SU-DHL-6 (cell line): ENCODE measurements around the gene MRTFB.
"Not testable (repeated sequence)": the region's sequence is repeated elsewhere in the genome, so short reads cannot be mapped to it uniquely, and the experiment has no call there.

Experiments
- H2AFZ ChIP-seq: fragments of 200-600 bp; sonication (generic); 2 replicates; pipeline ENCODE4 v1.6.1; 2014; ENCODE audit warnings: low read depth, mild to moderate bottlenecking, moderate library complexity, mixed read lengths, antibody characterized with exemption, low read length; ENCODE audit not compliant: severe bottlenecking
- H3F3A ChIP-seq: fragments of 200-600 bp; shearing (Covaris generic); 2 replicates; pipeline ENCODE4 v1.6.0; 2016; ENCODE audit warnings: antibody characterized with exemption, mild to moderate bottlenecking; ENCODE audit not compliant: insufficient read depth
- H3K27ac ChIP-seq: fragments of 200-600 bp; sonication (generic); 2 replicates; pipeline ENCODE4 v1.5.1; 2016; ENCODE audit warnings: low read depth, mild to moderate bottlenecking, low read length, moderate library complexity, mixed read lengths
- H3K27me3 ChIP-seq: fragments of 200-600 bp; sonication (generic), shearing (Covaris generic); 2 replicates; pipeline ENCODE4 v1.6.0; 2014; ENCODE audit warnings: mild to moderate bottlenecking, low read length
- H3K36me3 ChIP-seq: fragments of 200-600 bp; sonication (generic); 2 replicates; pipeline ENCODE4 v1.6.1; 2014; ENCODE audit warnings: mild to moderate bottlenecking, low read length, mixed read lengths
- H3K4me2 ChIP-seq: fragments of 300-600, 200-600 bp; shearing (Covaris generic), sonication (generic); 2 replicates; pipeline ENCODE4 v1.6.0; 2014; ENCODE audit warnings: low read length, low read depth, mild to moderate bottlenecking; ENCODE audit not compliant: poor library complexity, severe bottlenecking
- H3K4me3 ChIP-seq: fragments of 200-600 bp; sonication (generic); 2 replicates; pipeline ENCODE4 v1.5.1; 2014; ENCODE audit warnings: antibody characterized with exemption, low read length, mild to moderate bottlenecking, mixed read lengths; ENCODE audit not compliant: insufficient read depth, poor library complexity, severe bottlenecking
- H3K79me2 ChIP-seq: fragments of 200-600 bp; sonication (generic); 2 replicates; pipeline ENCODE4 v1.6.1; 2014; ENCODE audit warnings: mild to moderate bottlenecking, low read length, moderate library complexity; ENCODE audit not compliant: insufficient read depth
- H3K9ac ChIP-seq: fragments of 200-600 bp; sonication (generic); 2 replicates; pipeline ENCODE4 v1.7.0; 2014; ENCODE audit warnings: mild to moderate bottlenecking, low read length
- H3K9me2 ChIP-seq: fragments of 200-600 bp; sonication (generic); replicated peaks from 2 replicates; pipeline ENCODE4 v1.6.1; 2014; ENCODE audit warnings: low read length; ENCODE audit not compliant: insufficient read depth
- H3K9me3 ChIP-seq: fragments of 200-600 bp; sonication (generic); 2 replicates; pipeline ENCODE4 v1.6.1; 2014; ENCODE audit warnings: low read length, mixed read lengths; ENCODE audit not compliant: insufficient read depth
- H4K20me1 ChIP-seq: fragments of 200-600 bp; sonication (generic); 2 replicates; pipeline ENCODE4 v1.6.1; 2014; ENCODE audit warnings: low read depth, mild to moderate bottlenecking, antibody characterized with exemption, low read length, moderate library complexity, mixed read lengths
- CTCF ChIP-seq: fragments of 200-600 bp; sonication (generic); IDR thresholded peaks from one replicate; pipeline ENCODE4 v1.5.1; 2017; ENCODE audit warnings: antibody characterized with exemption, mild to moderate bottlenecking, low read length, moderate library complexity; ENCODE audit not compliant: insufficient read depth, poor library complexity, severe bottlenecking
- EZH2phosphoT487 ChIP-seq: fragments of 200-600 bp; sonication (generic), shearing (Covaris generic); conservative IDR thresholded peaks from 2 replicates; pipeline ENCODE4 v1.6.1; 2018; ENCODE audit warnings: mild to moderate bottlenecking, antibody characterized with exemption, low read length, moderate library complexity, mixed read lengths

MRTFB gene

DNA sequence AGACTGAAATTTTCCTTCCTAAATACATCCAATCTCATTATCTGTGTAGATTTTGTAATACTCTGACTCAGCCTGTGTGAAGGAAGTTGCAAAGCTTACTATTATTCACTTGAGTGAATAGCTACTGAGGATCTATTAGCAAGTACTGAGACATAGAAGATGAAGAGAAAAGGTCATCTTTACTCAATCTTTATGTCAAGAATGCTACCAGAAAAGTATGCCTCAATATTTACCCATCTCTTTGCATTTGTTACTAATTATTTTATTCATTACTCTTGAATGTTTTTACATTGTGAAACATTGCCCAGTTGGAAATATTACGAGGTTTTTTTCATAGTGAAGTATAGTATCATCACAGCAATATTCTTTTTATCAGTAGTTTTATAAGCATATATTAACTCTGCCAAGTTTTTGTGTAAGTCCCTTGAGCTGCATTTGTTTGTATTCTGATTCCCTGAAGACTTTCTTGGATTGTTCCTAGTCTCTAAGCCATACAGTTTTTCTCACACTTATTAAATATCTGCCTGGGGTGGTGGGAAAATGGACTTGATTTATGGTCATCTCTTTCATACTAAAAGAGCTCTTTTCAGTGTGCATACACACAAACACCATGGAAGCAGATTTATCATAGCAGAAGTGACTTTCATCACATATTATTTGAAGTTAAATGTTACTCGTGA is 110.4 kb downstream of the MRTFB start:
- no peaks in the 10 kb centered on the region for H3K9me3 ChIP-seq
- H4K20me1 ChIP-seq, result no peaks in the 10 kb centered on the region
- H3K9me2 ChIP-seq, result no peaks in the 10 kb centered on the region
- no peaks in the 10 kb centered on the region for H3K27me3 ChIP-seq
- no peaks in the 10 kb centered on the region for H3K36me3 ChIP-seq
- H3K27ac ChIP-seq, result no peak overlapping the region
- H3K4me3 ChIP-seq, result no peak overlapping the region
- TF ChIP-seq EZH2phosphoT487, result no peak
- TF ChIP-seq CTCF, result no peak
- no peak overlapping the region for H2AFZ ChIP-seq
- no peak overlapping the region for H3K9ac ChIP-seq
- H3K4me2 ChIP-seq, result no peak overlapping the region
- no peaks in the 10 kb centered on the region for H3K79me2 ChIP-seq
- H3F3A ChIP-seq, result no peaks in the 10 kb centered on the region

DNA sequence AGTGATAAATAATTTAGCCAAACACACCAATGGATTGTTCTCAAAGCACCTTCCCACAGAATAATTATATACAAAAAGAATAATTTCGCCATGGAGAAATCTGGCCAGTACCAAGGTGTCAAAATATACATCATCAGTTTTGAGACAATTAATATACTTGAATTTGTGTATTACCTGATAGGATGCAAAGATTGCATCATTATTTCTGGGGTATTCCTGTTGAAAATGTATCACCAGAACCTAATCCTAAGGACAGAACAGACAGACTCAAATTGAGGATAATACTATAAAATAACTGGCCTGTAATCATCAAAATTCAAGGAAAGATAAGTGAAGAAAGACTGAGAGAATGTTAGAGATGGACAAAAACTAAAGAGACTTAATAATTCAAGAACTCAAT is 111.9 kb downstream of the MRTFB start:
- Histone ChIP-seq H3K36me3 (no peaks in the 10 kb centered on the region), H3F3A (no peaks in the 10 kb centered on the region), H3K4me3 (no peak overlapping the region), H3K27ac (no peak overlapping the region), H4K20me1 (0 out of 2 replicates have a peak, but pooled peaks cover 3% of the 10 kb centered on the region), H3K4me2 (no peak overlapping the region), H2AFZ (no peak overlapping the region), H3K79me2 (no peaks in the 10 kb centered on the region), H3K9me2 (no peaks in the 10 kb centered on the region), H3K9me3 (no peaks in the 10 kb centered on the region), H3K9ac (no peak overlapping the region), H3K27me3 (no peaks in the 10 kb centered on the region)
- TF ChIP-seq EZH2phosphoT487 (no peak), CTCF (no peak)

- not testable (repeated sequence) for H3K27ac ChIP-seq, H3K4me3 ChIP-seq, H3K9ac ChIP-seq, H2AFZ ChIP-seq, H3K79me2 ChIP-seq, H3K36me3 ChIP-seq, H3K9me2 ChIP-seq, H4K20me1 ChIP-seq, H3K9me3 ChIP-seq, H3F3A ChIP-seq, H3K4me2 ChIP-seq, H3K27me3 ChIP-seq
These were observed 112.8 kb downstream of the MRTFB start for GRCh38 chr16:14183962-14184361.

DNA sequence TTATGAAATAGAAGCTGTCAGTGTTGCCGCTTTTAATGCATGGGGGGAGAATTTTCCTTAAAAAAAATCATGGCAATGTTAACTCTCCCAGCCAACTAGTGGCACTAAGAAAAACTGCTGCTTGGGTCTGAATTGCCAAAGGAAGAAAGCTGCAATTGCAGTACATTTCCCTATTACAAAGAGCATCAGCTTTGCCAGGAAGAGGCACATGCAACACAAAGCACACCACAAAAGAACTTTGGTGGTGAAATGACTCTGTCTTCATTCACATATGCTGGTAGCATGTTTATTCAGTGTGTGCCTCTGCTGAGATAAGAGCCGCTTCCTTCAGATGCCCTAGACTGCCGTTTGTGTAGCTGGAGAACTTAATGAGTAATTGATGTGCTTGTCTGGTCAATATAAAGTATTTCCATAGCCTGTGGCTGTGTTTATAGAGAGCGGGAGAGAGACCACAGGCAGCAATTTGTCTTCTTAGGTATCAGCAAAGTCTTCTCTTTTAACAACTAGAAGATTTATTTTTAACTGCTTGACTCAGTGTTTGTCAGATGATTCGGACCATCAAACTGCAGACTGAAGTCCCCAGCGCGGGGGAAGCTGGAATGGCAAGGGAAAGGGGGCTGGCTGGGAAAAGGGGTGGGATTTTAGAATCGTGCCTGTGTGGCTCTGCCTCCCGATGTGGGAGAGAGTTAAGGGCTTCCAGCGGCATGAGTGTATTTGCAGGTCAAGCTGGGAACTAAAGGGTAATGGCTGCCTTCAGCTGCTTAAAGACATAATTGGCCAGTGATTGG is 115.1 kb downstream of the MRTFB start:
- H3K36me3 ChIP-seq, result no peaks in the 10 kb centered on the region
- no peak overlapping the region for H3K4me2 ChIP-seq
- no peak overlapping the region for H2AFZ ChIP-seq

More for the DNA sequence above, 115.1 kb downstream of the MRTFB start:
- H3K27ac ChIP-seq, result no peak overlapping the region
- no peaks in the 10 kb centered on the region for H3K79me2 ChIP-seq
- no peaks in the 10 kb centered on the region for H3K9me3 ChIP-seq
- no peak overlapping the region for H3K4me3 ChIP-seq
- TF ChIP-seq EZH2phosphoT487 (no peak), CTCF (no peak)
- H4K20me1 ChIP-seq, result 0 out of 2 replicates have a peak, but pooled peaks cover 4% of the 10 kb centered on the region
- no peaks in the 10 kb centered on the region for H3K27me3 ChIP-seq
- no peak overlapping the region for H3K9ac ChIP-seq
- no peaks in the 10 kb centered on the region for H3K9me2 ChIP-seq
- 0 out of 2 replicates have a peak, but pooled peaks cover 4% of the 10 kb centered on the region for H3F3A ChIP-seq
